NCI-H460 (cell line): ENCODE measurements around the gene BUB3. TPM values are rescaled to one million over a fixed set of nuclear protein-coding genes. Genes with fewer than 3 reads are reported as not detected.
"Not testable (repeated sequence)": the region's sequence is repeated elsewhere in the genome, so short reads cannot be mapped to it uniquely, and the experiment has no call there.

Experiments used
- DNase-seq: peaks from one replicate; pipeline ENCODE4 v3.0.0-alpha.2; 2016; ENCODE audit warnings: low read depth; ENCODE audit errors: extremely low read depth
- total RNA-seq: library from RNA; depleted of rRNA; stranded (reverse); fragments of >200 nt; shearing (Covaris generic); gene quantifications from 2 replicates; pipeline ENCODE4 v1.2.3, GENCODE V29; 2014

BUB3 gene
- total RNA-seq, 1 experiment from 2014 or later = 274 TPM

DNA sequence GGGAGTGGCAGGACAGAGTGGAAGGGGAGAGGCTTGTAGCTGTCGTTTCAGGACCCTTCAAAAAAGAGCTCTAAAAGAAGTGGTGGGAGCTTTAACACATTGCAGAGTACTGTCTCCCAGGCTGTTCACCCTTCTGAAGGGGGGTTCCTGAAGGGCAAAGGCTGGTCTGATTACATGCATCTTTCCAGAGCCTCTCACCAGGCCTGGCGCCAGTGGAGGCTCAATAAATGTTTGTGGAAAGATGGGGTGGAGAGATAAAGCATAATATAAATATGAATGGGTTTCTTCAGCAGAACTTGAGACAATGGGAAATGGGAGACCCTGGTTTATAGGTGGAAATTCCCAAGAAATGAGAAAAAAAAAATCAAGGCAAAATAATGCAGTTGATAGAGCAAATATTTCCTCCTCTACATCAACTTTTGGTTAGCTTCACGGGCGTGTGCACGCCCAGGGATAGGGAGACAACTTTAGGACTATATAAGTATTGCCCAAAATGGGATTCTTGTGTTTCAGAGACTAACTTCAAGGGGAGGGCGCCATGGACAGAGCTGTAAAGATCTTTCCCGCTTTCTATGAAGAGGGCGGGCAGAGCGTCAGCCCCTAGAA, 613 bp upstream of the BUB3 start:
- DNase-seq = no peak

DNA sequence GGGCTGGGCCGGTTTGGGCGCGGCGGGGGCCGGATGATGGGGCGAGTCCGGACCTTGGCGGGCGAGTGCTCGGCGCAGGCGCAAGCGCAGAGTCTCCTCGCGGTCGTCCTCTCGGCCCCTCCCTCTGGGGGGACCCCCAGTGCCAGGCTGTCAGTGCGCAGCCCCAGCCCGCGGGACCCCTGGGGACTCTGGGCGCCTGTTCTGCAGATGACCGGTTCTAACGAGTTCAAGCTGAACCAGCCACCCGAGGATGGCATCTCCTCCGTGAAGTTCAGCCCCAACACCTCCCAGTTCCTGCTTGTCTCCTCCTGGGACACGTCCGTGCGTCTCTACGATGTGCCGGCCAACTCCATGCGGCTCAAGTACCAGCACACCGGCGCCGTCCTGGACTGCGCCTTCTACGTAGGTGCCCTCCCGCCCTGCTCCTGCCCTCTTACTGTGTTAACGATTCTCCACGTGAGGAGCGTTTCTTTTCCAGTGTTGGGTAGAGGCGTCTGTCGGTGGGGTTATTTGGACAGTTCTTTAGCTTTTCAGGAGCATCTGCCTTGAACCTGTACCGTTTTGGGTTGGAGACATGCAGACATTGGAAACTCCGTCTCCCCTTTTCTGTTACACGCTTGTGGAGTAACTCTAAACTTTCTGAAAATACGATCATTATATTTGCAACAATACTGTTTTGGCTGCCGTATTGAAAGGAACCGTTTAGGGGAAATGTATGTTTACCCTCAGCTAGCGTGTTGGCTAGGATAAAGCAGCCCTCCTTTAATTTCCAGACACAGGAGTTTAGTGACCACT, 706 bp downstream of the BUB3 start:
- DNase-seq = no peak

DNA sequence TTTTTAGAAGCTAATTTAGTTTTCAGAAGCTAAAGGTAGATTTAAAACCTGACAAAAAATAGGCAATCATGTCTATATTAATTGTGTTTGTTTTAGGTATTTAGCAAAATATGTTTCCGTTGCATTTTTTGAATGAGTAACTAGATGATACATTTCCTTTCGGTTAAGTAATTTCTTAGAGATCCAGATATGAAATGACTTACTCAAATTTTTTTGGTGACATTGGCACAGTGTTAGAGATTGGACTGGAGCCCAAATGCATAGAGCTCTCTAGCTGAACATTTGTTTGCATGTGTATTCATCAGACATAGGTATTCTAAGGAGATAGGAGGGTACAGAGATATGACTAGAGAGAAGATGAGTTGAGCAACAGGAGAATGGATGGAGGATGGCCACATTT, 1.9 kb downstream of the BUB3 start:
- DNase-seq = no peak

DNA sequence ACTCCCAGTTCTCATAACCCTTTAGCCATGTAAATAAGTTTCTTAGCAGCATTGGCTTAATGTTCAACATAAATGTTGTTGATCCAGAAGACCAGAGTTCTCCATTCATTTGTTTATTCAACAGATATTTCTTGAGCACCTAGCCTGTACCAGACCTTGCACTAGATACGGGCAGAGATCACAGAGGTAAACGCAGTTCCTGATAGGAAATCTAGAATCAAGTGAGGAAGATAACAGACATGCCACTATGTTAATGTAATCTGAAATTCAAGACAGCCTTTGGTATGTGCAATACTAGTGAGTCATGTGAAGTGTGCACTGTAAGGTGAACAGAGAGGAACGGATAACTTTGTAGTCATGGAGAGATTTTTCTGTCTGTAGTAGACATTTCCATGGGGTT, 3.0 kb downstream of the BUB3 start:
- no peak for DNase-seq

DNA sequence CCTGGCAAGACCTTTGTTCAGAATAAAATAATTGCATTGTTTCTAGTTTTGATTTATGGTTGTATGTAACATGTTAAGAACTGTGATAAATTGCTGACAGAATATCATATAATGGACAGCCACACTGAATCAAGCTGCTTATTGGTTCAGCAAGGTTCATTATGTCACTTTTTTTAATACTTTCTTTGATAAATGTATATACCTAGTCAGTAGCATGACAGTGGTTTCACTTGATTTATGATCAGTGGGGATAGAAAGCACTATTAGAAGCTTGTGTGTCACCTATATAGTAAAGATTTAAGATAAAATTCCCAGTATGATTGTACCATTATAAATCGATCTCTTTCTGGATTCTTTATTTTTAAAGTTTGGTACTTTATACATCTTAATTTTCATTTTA, 4.5 kb downstream of the BUB3 start:
- DNase-seq = no peak

DNA sequence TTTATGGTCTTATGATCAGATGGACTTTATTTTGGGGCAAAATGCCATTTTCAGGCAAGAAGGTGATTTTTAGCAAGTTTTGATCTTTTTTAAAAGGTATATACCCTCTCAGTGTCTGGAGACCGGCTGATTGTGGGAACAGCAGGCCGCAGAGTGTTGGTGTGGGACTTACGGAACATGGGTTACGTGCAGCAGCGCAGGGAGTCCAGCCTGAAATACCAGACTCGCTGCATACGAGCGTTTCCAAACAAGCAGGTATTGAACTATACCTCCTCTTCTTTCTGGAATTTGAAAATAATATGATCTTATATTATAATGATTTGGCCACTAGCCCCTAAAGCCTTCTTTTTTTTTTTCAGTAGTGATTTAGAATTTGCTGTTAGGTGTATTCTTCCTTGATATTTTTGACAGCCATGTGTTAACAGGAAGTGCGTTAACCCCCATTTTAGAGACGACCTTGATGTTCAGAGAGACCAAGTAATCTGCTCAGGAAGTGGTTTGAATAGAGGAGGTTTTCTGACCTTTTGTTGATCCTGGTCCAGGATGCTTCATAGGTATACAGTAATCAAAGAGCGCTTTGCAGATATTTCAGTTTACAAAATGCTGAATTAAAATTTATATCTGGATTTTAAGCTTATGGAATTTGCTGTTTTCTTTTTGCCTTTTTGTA, 6.2 kb downstream of the BUB3 start:
- no peak for DNase-seq

DNA sequence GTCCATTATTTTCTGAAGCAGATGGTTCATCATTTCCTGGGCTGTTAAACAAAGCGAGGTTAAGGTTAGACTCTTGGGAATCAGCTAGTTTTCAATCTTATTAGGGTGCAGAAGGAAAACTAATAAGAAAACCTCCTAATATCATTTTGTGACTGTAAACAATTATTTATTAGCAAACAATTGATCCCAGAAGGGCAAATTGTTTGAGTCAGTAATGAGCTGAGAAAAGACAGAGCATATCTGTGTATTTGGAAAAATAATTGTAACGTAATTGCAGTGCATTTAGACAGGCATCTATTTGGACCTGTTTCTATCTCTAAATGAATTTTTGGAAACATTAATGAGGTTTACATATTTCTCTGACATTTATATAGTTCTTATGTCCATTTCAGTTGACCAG, 10.1 kb downstream of the BUB3 start:
- DNase-seq = no peak

DNA sequence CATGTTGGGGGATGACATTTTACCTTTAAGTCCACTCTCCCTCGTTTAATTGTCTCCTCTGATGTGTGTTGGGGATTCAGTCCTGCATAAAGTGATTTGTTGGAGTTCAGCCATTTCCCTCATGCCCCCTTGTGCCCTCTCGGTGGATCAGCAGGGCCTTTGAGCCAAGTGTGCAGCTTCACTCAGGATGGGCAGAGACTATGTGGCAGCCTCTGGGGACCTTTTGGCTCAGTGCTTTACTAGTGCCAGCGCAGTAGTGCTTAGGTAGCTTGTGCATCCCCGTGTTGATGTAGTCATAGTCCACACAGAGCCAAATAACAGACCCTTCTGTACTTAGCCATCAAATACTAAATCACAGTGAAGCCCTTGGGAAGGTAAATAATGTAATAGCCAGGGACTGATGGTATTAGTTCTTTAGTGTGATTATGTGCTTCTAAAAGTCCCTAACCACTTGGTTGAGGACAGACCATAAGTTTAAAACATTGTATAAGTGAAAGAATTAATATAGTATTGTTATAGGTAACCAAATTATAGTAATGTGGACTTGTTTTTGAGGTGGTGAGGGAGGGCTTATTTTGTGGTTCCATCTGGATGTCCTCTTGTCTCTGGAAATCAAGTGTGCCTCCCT, 11.4 kb downstream of the BUB3 start:
- no peak for DNase-seq

DNA sequence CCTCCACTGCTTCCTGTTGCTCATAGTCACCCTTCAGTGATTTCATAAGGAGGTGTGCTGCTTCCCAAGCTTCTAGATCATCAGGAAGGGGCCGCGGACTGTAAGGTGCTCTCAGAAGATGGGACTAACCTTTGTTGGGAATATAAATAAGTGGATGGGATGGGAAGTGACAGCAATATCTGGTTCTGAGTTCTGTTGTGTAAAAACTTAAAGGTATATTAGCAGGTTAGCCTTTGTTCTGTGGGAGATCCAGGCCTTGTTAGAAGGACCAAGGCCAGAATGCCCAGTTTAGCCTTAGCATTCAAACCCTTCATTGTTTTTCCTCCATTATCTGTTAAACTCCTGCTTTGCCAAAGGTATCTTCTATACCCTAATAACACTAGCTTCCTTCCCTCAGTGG, 12.4 kb downstream of the BUB3 start:
- DNase-seq = no peak

DNA sequence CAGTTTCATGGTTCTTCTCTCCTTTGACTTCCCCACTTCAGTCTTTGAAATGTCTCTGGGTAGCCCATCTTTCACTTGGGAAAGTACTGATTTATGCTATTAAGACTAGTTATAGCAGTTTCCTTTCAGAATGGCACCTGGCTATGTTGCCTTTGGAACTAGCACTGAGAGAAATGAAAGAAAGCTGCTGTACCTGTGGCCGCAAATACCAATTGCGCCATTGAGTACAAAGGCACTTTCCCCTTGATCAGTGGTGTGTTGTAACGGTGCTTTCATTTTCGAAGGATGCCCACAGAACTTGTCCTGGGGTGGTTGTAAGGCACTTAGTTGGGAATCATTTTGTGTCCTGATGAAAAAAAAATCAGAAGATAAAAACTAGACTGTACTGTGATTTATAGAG, 16.8 kb downstream of the BUB3 start:
- no peak for DNase-seq

DNA sequence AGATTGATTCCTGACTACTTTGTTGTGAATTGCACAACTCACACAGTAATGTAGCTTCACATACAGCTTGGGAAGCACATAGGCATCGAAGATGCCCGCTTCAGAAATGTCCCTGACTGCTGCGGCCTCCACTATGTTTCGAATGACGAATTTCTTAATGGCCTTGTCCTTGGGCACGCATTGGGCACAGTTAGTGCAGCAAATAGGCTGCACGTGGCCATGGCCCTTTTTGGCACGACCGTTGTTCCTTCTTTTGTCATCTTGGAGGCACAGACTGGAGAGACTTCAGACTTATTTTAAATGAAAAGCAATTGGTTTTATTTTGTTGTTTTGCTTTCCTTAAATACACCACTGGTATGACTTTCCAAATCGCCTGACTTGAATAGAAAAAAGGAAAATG, 17.4 kb downstream of the BUB3 start:
- not testable (repeated sequence) for DNase-seq

DNA sequence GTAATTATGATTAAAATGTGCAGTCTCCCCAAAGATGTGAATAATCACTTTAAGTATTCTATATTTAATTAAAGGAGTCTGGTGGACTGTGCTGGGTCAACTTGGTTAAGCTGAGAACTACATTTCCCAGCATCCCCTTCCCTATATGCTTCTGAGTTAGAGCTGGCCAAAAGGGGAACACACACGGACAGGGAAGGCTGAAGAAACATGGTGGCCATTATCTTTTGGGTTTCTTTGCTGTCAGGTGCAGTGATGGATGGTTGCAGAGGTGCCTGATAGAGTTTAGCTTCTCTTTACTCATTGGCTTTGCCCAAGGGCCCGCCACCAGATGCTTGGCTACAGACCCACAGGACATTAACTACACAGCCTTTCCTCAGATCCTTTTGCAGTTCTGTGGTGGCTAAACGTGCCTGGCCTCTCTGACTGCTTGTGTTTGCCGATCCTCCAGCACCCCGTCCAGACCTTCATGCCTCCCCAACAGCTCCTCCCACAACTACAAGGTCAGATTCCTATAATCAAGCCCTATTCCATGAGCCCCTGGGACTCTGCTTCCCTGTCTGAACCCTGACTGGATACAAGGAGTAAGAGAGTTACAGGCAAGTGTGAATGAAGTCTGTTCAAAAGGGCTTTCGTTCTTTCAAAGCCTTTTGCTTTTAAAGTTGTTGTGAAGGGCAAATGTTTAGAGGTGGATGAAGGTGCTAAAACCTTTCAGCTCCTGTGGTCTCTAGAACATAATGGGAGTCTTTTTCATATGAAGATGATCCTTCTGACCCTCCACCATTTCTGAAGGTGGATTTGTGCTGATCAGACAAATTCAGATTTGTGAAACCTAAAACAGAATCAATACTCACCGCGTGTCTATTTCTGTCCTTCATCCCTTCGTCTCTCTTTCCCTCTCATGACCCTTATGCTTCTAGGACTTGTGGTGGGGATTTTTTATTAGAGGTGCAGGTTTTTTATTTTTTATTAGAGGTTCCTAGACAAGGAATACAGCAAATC, 21.5 kb downstream of the BUB3 start:
- DNase-seq = no peak

DNA sequence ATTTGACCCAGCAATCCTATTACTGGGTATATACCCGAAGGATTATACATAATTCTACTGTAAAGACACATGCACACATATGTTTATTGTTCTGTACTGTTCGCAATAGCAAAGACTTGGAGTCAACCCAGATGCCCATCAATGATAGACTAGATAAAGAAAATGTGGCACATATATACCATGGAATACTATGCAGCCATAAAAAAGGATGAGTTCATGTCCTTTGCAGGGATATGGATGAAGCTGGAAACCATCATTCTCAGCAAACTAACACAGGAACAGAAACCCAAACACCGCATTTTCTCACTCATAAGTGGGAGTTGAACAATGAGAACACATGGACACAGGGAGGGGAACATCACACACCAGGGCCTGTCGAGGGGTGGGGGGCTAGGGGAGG, 24.2 kb downstream of the BUB3 start:
- DNase-seq = not testable (repeated sequence)

DNA sequence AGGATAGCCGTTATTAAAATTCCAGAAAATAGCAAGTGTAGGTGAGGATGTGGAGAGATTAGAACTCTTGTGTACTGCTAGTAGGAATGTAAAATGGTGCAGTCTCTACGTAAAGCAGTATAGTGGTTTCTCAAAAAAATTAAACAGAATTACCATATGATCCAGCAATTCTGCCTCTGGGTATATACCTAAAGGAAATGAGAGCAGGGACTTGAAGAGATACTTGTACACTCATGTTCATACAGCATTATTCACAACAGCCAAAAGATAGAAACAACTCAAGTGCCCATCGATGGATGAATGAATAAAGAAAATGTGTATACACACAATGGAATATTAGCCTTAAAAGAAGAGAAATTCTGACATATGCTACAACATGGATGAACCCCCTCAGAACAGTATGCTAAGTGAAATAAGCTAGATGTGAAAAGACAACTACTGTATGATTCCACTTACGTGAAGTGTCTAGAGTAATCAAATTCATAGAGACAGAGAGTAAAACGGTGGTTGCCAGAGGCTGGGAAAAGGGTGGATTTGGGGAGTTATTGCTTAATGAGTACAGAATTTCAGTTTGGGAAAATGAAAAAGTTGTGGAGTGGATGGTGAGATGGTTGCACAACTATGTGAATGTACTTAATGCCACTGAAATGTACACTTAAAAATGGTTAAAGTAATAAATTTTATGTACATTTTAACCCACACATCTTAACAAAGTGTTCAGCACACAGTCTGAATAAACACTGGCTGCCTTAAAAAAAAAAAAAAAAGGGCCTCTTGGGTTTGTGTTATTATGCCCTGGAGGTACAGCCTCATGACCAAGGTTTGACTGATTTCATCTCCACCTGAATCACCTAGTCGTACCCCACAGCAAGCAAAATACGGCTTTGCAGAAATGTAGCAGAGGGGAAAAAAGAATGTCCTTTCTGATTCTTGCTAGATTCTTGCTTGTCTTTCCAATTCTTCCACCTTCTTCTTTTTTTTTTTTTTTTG, 26.2 kb downstream of the BUB3 start:
- DNase-seq = no peak

DNA sequence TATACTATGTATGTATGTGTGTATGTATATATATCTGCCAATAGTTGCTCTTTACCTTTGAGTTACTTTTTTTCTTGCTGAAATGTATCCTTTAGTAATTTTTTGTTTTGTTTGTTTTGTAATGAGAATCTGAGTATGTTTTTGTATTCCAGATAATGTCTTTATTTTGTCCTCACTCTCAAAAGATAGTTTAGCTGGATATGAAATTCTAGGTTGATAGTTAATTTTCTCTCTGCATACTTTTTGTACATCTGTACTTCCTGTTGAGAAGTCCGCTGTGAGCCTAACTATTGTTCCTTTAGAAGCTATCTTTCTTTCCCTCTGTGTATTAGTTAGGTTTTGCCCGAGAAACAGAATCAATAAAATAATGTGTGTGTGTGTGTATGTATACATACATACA, 29.5 kb downstream of the BUB3 start:
- no peak for DNase-seq

DNA sequence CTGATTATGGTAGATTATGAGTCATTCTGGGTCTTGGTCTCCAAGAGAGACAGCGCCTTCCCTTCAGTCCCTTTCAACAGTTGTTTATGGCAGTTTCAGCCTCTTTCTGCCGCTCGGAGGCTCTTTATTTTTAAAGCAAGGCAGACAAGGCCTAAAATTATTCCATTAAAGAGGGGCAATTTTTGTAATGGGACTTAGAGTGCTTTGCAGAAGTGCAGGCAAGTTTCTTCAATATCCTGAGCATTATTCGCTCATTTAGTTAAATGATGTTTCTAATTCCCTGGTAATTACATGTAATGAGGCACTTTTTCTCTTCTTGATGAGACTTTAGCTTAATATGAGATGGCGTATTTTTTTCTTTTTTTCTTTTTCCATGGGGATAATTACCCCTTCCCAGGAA, 33.6 kb downstream of the BUB3 start:
- DNase-seq = no peak

DNA sequence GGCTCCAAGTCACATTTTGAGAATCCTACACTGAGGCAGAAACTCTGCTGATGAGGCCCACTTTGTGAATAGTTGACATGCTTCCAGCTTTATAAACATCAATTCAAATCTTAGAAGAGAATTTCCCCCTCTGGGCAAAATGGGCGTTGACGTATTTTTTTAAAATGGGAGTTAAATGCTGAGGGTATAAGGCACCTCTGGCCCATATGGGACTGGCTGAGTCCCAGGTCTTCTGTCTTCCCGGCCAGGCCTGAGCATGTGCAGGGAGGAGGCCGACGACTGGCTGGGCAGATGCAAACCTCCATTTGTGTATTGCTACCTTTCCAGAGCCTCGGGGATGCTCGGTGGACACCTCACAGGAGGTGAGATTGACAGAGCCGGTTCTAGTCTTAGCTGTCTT, 37.7 kb downstream of the BUB3 start:
- DNase-seq = no peak

DNA sequence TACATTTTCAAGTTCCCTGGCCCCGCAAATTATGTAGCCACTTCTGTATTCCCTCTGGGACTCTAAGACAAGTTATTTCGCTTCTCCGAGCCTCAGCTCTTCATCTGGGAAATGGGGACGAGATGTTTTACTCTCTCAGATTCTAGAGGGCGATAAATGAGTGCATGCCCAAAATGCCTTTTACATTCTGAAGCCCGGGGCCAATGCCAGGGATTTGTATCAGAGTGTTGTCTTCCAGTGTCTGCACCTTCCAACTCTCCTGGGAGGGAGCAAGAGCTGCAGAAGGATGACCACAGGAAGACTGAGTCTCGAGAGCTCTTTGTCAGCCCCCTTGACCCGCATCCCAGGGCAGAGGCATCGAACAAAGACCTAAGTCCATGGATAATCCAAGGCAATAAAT, 39.9 kb downstream of the BUB3 start:
- DNase-seq = no peak

DNA sequence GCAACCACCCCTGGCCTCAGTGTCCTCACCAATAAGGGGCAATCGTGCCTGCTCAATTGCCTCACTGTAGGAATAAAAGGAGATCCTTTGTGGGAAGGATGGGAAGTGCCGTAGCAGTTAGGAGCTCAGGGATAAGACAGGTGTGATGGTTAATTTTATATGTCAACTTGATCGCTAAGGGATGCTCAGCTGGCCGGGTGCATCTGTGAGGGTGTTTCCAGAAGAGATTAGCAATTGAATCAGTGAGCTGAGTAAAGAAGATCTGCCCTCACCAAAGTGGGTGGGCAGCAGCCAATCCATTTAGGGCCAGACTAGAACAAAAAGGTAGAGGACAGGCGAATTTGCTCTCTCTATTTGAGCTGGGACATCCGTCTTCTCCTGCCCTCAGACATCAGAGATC, 46.3 kb downstream of the BUB3 start:
- DNase-seq = no peak
